Measurements from ENCODE around the gene LRRIQ1.

The LRRIQ1 gene

DNA sequence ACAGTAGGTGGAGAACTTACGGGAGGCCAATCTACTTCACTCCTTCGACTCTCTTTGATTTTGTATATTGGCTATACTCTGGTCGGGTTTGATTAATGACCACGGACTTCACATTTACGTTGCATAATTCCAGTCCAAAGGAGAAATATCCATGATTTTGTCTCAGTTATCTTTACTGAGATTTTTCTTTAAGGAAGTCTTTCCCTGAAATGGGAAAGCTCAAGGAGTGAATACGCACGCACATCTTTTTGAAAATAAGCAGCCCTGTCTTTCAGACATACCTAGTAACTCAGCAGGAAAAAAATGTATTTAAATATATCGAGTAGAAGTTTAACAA lies 238.1 kb downstream of the LRRIQ1 start:
- TF ChIP-seq, protein P1, sequence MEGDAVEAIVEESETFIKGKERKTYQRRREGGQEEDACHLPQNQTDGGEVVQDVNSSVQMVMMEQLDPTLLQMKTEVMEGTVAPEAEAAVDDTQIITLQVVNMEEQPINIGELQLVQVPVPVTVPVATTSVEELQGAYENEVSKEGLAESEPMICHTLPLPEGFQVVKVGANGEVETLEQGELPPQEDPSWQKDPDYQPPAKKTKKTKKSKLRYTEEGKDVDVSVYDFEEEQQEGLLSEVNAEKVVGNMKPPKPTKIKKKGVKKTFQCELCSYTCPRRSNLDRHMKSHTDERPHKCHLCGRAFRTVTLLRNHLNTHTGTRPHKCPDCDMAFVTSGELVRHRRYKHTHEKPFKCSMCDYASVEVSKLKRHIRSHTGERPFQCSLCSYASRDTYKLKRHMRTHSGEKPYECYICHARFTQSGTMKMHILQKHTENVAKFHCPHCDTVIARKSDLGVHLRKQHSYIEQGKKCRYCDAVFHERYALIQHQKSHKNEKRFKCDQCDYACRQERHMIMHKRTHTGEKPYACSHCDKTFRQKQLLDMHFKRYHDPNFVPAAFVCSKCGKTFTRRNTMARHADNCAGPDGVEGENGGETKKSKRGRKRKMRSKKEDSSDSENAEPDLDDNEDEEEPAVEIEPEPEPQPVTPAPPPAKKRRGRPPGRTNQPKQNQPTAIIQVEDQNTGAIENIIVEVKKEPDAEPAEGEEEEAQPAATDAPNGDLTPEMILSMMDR (IDR thresholded peaks at IDR 0.05; ENCODE audit: low read depth, low read length) = no peak
- no peak overlapping the region for H3K4me3 ChIP-seq (ENCODE audit: low read depth, low read length)

DNA sequence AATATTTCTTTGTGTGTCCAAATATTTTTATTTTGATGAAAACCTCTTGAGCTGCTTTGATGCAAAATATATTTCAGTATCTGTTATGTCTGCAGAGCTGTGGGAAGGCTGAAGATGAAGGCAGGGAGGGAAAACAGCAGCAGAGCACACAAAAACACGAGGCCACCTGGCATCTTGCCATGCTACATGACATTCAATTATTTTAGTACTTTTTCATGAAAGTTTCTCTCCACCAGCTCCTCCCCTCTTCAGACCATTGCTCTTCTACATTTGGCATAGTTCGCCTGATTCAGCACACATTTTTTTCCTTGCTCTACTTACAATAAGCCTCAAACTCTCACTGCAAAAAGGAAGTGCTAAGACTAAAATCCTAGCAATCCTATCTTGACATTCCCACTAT lies 239.2 kb downstream of the LRRIQ1 start:
- H3K4me3 ChIP-seq (ENCODE audit: low read depth, low read length) = no peak overlapping the region
- TF ChIP-seq, protein P1 (IDR thresholded peaks at IDR 0.05; ENCODE audit: low read depth, low read length) = no peak

DNA sequence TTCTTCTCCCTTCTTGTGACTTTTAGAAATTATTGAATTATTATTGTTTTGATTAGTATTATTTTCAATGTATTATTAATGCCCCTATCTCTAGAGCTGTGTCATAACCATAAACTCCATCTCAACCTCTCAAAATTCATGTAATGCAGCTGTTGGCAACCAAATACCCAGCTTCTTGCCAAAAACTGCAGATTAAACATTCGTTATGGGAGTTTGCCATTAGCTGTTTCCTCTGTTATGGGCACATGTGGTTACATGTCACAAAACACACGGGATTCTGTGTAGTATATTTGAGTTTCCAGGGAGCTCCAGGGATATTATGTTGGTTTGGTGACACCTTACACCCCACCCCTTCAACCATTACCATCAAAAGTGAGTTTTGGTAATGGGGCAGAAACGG lies 241.0 kb downstream of the LRRIQ1 start:
- H3K4me3 ChIP-seq (ENCODE audit: low read depth, low read length) = no peak overlapping the region
- TF ChIP-seq, protein P1 (IDR thresholded peaks at IDR 0.05; ENCODE audit: low read depth, low read length) = no peak

DNA sequence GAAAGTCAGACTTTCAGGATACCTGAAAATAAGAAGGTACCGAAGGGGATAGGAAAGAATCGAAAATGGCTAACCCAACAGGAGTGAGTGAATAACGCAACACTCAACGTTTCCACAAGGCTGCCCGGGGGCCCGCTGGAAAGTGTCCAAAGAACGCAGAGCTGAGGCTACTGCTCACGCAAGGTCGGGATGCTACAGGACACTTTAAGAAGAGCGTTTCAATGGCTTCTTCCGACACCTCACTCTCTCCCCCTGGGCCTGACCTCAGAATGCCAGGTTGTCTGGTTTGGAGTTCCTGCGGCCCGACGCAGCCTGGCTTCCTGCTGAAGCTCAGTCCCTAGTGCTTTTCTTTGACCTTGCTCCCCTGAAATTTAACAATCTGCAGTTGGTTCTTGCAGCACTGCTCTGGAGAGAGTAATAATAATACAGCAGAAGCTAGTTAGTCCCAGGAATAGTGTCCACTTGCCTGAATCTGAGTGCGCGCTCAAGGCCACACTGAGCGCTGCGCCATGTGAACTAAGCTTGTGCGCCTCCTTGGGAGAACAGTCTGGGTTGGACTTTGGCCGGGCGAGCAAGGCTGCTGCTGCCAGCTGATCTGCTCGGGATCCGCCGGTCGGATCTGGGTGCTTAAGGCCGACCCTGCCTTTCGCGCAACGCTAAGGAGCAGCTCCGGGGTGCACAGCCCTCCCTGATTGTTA lies 241.9 kb downstream of the LRRIQ1 start:
- H3K4me3 ChIP-seq (ENCODE audit: low read depth, low read length) = no peak overlapping the region
- TF ChIP-seq, protein P1 (IDR thresholded peaks at IDR 0.05; ENCODE audit: low read depth, low read length) = no peak

DNA sequence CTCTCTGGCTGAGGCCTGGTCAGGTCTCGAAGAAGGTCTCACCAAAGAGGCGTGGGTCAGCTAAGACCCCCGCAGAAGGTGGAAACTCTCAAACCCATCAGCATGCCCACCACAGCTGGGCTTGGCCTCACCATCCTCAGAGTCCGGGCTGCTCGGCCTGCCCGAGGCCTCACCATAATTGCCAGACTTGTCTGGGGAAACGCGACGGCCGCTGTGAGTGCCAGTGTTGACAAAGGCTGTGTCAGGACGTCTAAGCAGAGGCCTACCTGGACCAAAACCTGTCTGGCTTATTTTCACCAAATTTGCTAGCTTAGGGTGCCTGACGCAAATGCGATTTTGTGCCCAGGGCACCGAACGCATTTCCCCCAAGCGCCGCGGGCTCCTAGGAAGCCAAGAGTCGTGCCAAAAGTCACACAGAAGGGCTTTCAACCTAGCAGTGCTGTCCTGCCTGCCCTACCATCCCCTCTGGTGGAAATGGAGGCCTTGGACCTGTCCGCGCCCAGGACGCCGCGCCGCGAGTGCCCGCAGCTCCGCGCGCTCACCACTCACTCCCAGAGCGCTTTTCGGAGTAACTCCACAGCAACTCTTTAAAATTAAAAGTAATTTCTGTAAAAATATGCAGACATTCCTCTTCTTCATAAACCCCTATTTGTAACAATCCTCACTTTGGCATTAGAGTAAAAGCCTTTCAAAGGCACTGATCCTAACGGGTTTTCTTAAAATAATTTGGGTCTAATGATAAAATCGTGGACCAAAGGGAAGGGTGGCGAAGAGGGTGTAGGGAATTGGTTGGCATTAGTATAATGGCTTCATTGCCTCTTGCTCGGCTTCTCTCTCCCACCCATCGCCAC lies 242.7 kb downstream of the LRRIQ1 start:
- H3K4me3 ChIP-seq (ENCODE audit: low read depth, low read length) = no peak overlapping the region
- TF ChIP-seq, protein P1 (IDR thresholded peaks at IDR 0.05; ENCODE audit: low read depth, low read length) = no peak

DNA sequence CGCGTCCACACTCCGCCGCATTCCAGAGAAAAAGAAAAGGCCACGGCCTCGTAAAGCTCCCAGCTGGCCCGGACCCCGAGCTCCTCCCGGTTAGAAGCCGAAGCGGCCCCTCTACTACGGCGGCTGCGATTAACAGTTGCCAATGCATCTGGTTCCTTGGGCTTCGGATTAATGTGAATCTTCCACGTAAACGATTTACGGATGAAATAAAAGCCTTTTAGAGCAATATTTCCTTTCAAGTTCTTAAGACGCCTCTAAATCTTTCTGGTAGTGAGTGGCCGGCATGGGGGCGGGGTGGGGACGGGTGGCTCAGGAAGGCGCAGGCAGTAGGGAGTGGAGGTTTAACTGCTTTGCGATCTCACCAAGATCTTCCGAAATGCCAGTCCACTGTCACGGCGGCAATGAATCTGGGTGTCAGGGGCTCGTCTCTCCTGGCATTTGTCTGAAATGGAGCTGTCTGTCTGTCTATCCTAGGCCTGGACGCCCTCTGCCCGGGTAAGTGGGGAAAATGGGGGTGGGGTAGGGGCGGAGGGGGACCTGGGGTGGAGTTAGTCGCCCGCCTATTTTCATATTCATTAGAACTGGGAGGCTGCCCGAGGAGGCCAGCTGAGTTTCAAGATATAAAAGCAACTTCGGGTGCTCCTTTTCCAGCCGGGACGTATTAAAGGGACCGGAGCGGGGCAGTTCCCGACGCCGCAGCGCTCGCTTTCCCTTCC lies 243.5 kb downstream of the LRRIQ1 start:
- H3K4me3 ChIP-seq (ENCODE audit: low read depth, low read length) = peak overlapping the region; percentile 17; the same call in 1 of the 2 replicates

More for the DNA sequence above, 243.5 kb downstream of the LRRIQ1 start:
- TF ChIP-seq, protein P1 (IDR thresholded peaks at IDR 0.05; ENCODE audit: low read depth, low read length) = no peak

All from WI38 (cell line).